AG09309 (cell line): ENCODE measurements around the gene CCDC158.
"Not testable (repeated sequence)": the region's sequence is repeated elsewhere in the genome, so short reads cannot be mapped to it uniquely, and the experiment has no call there.

Experiments used
- DNase-seq: peaks from one replicate; pipeline ENCODE4 v3.0.0-alpha.2; 2010; ENCODE audit warnings: low read depth
- H3K4me3 ChIP-seq: 2 replicates; pipeline ENCODE4 v1.5.1; 2011; ENCODE audit warnings: mild to moderate bottlenecking, low read depth, low read length, moderate library complexity; ENCODE audit not compliant: control insufficient read depth
- TF ChIP-seq, protein P1 (sequence below): IDR thresholded peaks from 2 replicates; pipeline ENCODE4 v1.5.1; 2011; ENCODE audit warnings: mild to moderate bottlenecking, low read depth, low read length, inconsistent platforms; ENCODE audit not compliant: insufficient read depth, control insufficient read depth; ENCODE audit errors: missing control alignments

Gene CCDC158

DNA sequence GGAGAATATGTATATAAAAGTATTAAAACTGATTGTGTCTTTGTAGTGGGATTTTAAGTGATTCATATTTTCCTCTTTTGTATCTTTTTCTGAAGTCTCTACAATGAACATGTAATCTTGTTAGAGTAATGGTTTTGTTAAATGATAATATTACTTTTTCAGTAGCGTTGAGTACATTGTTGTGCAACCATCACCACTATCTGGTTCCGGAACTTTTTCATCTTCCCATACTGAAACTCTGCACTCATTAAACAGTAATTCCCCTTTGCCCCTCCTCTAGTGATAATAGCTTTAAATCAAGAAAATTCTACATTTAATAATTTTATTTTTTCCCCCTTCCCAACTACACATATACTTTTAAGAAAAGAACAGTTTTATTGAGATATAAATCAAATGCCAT lies 37.4 kb upstream of the CCDC158 start:
- TF ChIP-seq, protein P1, sequence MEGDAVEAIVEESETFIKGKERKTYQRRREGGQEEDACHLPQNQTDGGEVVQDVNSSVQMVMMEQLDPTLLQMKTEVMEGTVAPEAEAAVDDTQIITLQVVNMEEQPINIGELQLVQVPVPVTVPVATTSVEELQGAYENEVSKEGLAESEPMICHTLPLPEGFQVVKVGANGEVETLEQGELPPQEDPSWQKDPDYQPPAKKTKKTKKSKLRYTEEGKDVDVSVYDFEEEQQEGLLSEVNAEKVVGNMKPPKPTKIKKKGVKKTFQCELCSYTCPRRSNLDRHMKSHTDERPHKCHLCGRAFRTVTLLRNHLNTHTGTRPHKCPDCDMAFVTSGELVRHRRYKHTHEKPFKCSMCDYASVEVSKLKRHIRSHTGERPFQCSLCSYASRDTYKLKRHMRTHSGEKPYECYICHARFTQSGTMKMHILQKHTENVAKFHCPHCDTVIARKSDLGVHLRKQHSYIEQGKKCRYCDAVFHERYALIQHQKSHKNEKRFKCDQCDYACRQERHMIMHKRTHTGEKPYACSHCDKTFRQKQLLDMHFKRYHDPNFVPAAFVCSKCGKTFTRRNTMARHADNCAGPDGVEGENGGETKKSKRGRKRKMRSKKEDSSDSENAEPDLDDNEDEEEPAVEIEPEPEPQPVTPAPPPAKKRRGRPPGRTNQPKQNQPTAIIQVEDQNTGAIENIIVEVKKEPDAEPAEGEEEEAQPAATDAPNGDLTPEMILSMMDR = no peak
- DNase-seq = no peak
- no peak overlapping the region for H3K4me3 ChIP-seq

DNA sequence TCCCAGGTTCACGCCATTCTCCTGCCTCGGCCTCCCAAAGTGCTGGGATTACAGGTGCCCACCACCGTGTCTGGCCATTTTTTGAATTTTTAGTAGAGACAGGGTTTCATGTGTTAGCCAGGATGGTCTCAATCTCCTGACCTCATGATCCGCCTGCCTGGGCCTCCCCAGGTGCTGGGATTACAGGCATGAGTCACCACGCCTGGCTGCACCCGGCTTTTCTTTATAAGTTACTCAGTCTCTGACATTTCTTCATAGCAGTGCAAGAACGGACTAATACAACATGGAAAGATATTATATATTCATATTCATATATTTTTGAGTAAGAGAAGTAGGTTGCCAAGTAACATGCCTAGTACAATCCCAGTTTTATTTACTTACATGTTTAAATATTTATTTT lies 36.9 kb upstream of the CCDC158 start:
- TF ChIP-seq, protein P1 = no peak
- no peak overlapping the region for H3K4me3 ChIP-seq

DNA sequence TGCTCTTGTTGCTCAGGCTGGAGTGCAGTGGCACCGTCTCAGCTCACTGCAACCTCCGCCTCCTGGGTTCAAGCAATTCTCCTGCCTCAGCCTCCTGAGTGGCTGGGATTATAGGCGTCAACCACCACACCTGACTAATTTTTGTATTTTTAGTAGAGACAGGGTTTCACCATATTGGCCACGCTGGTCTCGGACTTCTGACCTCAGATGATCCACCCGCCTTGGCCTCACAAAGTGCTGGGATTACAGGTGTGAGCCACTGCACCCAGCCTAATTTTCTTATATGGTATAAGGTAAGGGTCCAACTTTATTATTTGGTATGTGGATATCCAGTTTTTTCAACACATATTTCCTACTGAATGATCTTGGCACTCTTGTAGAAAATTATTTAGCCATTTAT lies 33.1 kb upstream of the CCDC158 start:
- not testable (repeated sequence) for DNase-seq, H3K4me3 ChIP-seq

More for the DNA sequence above, 36.9 kb upstream of the CCDC158 start:
- DNase-seq = no peak

DNA sequence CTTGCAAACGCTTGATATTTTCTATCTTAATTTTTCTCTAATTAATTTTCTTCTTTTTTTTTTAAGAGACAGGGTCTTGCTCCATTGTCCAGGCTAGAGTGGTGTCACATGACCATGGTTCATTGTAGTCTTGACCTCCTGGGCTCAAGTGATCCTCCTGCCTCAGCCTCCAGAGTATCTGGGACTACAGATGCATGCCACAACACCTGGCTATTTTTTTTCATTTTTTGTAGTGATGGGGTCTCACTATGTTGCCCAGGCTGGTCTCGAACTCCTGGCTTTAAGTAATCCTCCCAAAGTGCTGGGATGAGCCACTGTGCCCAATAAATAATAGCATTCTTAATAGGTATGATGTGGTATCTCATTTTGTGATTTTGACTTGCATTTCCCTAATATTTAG lies 32.3 kb upstream of the CCDC158 start:
- no peak for DNase-seq
- TF ChIP-seq, protein P1 = no peak
- no peak overlapping the region for H3K4me3 ChIP-seq

DNA sequence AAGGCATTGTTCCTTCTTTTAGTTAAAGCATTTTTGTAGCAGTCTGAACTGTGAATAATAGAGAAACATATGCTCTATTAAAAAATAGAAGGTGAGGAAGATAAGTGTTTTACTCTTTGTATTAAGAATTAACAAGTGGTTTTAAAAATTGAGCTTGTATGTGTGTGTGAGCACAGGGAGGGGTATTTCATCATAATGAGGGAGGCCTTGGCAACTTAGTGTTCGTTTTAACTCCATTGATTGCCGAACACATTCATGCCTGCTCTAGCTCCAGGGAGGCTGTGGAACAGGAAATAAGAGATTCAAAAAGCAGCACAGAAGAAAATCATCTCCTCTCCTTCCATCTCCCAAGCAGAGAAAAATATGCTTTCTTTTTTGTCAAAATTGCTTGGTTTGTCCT lies 28.9 kb upstream of the CCDC158 start:
- TF ChIP-seq, protein P1 = no peak
- no peak overlapping the region for H3K4me3 ChIP-seq

DNA sequence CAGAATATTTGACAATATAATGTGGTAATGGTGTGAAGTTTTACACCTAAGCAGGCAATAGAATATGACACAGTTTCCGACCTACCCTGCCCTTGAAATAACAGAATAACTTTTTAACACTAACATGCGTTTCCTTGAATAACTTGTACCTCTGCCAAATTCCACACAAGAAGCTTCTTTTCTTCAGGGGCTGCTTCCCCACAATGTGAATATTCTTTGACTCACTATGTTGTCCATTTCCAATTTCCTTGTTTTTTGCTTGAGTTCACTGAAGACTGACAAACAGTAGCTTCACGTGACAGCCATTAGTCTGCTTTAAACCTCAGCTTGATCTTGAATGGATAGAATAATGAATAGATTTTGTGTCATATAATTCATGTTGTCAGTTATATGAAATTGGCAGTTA lies 28.4 kb upstream of the CCDC158 start:
- H3K4me3 ChIP-seq = no peak overlapping the region
- no peak for DNase-seq

More for the DNA sequence above, 28.9 kb upstream of the CCDC158 start:
- DNase-seq = no peak

DNA sequence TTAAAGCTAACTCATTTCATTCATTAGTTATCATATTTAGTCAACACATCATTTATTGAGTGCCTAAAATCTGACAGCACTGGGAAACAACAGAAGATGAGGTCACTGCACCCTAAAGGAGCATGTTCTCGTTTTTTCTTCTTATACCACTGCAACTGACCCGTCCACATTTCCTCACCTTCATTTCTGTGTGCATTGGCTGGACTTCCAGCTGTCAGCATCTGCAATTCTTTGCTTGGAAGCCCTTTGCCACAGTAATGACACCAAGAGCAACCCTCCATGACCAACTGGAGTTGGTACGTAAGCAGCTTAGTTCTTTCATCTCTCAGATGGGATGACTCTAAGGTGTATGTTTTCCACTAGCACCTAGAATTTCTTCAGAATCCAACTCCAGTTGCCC lies 27.3 kb upstream of the CCDC158 start:
- no peak overlapping the region for H3K4me3 ChIP-seq
- TF ChIP-seq, protein P1 = no peak
- no peak for DNase-seq

More for the DNA sequence above, 28.4 kb upstream of the CCDC158 start:
- TF ChIP-seq, protein P1 = no peak

DNA sequence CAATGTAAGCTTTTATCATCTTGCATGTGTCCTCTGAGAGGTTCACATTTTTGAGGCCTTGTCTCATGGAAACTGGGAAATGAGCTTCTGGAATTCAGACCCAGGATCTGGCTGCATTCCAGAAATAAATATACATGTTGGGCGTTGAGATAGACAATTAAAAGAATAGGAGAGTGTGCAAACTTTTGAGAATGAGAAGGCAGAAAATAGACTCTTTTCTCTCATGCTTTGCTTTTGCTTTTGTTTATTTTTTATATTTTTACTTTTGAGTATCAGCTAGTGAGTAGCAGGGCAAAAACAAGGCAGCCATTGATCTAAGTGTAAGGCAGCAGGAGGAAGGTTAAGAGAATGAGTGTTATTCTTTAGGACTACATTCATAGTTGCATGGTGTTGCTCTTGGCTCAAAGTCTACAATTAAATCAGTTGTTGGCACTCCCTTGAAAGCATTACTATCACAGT lies 26.5 kb upstream of the CCDC158 start:
- TF ChIP-seq, protein P1 = no peak
- no peak for DNase-seq
- H3K4me3 ChIP-seq = no peak overlapping the region
